HG03469 (cell line): ENCODE results near the gene PPP1R10.

Source experiments
- ATAC-seq: cut with Tn5 transposase; IDR thresholded peaks from one replicate; pipeline ENCODE4 v1.9.1; 2021; ENCODE audit warnings: mild to moderate bottlenecking, moderate library complexity, moderate number of reproducible peaks; ENCODE audit not compliant: unreplicated experiment

PPP1R10 gene

GRCh38 chr6:30557683-30557981 is 59.4 kb downstream of the PPP1R10 start:
- ATAC-seq, result no peak

GRCh38 chr6:30556906-30557682 is 59.9 kb downstream of the PPP1R10 start, which contains the start of gene PRR3:
TSS of gene PRR3 (plus strand) at chr6:30557295. CDS start at chr6:30557345, 50 bp downstream.
- no peak for ATAC-seq

GRCh38 chr6:30556066-30556905 is 60.8 kb downstream of the PPP1R10 start, which contains the start of gene GNL1:
TSS of gene GNL1 (minus strand) at chr6:30556489. CDS start at chr6:30556203, 286 bp downstream.
- no peak for ATAC-seq

GRCh38 chr6:30555816-30556065 is 61.3 kb downstream of the PPP1R10 start:
- no peak for ATAC-seq

GRCh38 chr6:30554962-30555815 is 61.9 kb downstream of the PPP1R10 start:
- ATAC-seq, result no peak

- no peak for ATAC-seq
These were observed 62.6 kb downstream of the PPP1R10 start for GRCh38 chr6:30554404-30554803.
